Rectal smooth muscle tissue (tissue), 1 donor: ENCODE measurements around the gene MYO1B.

ENCODE experiments used
- H3K27ac ChIP-seq: one replicate; pipeline ENCODE4 v1.7.0; 2013; ENCODE audit warnings: low read depth, low read length, inconsistent platforms
- H3K27me3 ChIP-seq: one replicate; pipeline ENCODE4 v1.7.0; 2013; ENCODE audit warnings: low read length; ENCODE audit not compliant: control insufficient read depth, insufficient read depth
- H3K36me3 ChIP-seq: one replicate; pipeline ENCODE4 v1.7.0; 2013; ENCODE audit warnings: low read length; ENCODE audit not compliant: control insufficient read depth, insufficient read depth
- H3K4me1 ChIP-seq: one replicate; pipeline ENCODE4 v1.7.0; 2013; ENCODE audit warnings: low read length; ENCODE audit not compliant: control insufficient read depth, insufficient read depth
- H3K4me3 ChIP-seq: one replicate; pipeline ENCODE4 v1.7.0; 2013; ENCODE audit warnings: low read length
- H3K9ac ChIP-seq: one replicate; pipeline ENCODE4 v1.7.0; 2013; ENCODE audit warnings: low read length

The MYO1B gene

GRCh38 chr2:191322828-191323506 lies 77.8 kb downstream of the MYO1B start:
- no peak overlapping the region for H3K9ac ChIP-seq
- no peaks in the 10 kb centered on the region for H3K27me3 ChIP-seq
- no peaks in the 10 kb centered on the region for H3K36me3 ChIP-seq
- no peak overlapping the region for H3K27ac ChIP-seq
- no peaks in the 10 kb centered on the region for H3K4me1 ChIP-seq
- no peak overlapping the region for H3K4me3 ChIP-seq

GRCh38 chr2:191325651-191326365 lies 80.6 kb downstream of the MYO1B start:
- Histone ChIP-seq H3K36me3 (no peaks in the 10 kb centered on the region), H3K4me1 (no peaks in the 10 kb centered on the region), H3K4me3 (no peak overlapping the region), H3K27ac (no peak overlapping the region), H3K27me3 (no peaks in the 10 kb centered on the region), H3K9ac (no peak overlapping the region)

DNA sequence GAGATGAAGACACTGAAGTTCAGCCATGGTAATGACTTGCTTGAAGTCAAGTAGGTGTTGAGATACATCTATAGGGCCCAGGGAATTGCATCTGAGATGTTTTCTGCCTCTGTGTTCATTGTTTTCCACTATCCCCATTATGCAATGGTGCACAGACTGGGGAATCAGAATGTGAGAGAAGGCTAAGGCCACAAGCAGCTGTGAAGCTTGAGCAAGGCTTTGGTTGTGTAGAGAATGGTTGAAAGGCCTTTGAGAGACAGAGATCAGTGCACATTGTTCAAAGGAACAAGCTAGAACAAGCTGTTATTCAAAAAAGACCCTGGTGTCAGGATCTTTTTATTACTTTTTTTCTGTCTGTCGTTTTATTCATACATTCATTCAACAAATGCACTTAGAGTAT lies 82.3 kb downstream of the MYO1B start:
- Histone ChIP-seq H3K27ac (no peak overlapping the region), H3K4me1 (no peaks in the 10 kb centered on the region), H3K36me3 (no peaks in the 10 kb centered on the region), H3K4me3 (no peak overlapping the region), H3K9ac (no peak overlapping the region), H3K27me3 (no peaks in the 10 kb centered on the region)

- Histone ChIP-seq H3K4me1 (no peaks in the 10 kb centered on the region), H3K36me3 (no peaks in the 10 kb centered on the region), H3K4me3 (no peak overlapping the region), H3K27me3 (no peaks in the 10 kb centered on the region), H3K27ac (no peak overlapping the region), H3K9ac (no peak overlapping the region)
Measured at GRCh38 chr2:191328150-191328809, 83.1 kb downstream of the MYO1B start.

GRCh38 chr2:191329841-191330240 lies 84.6 kb downstream of the MYO1B start:
- H3K9ac ChIP-seq, result no peak overlapping the region
- no peak overlapping the region for H3K27ac ChIP-seq
- no peaks in the 10 kb centered on the region for H3K27me3 ChIP-seq
- no peaks in the 10 kb centered on the region for H3K4me1 ChIP-seq
- H3K4me3 ChIP-seq, result no peak overlapping the region
- H3K36me3 ChIP-seq, result no peaks in the 10 kb centered on the region

- Histone ChIP-seq H3K27ac (no peak overlapping the region), H3K36me3 (no peaks in the 10 kb centered on the region), H3K9ac (no peak overlapping the region), H3K27me3 (no peaks in the 10 kb centered on the region), H3K4me1 (no peaks in the 10 kb centered on the region), H3K4me3 (no peak overlapping the region)
Measured at GRCh38 chr2:191333911-191334357, 88.7 kb downstream of the MYO1B start.

- Histone ChIP-seq H3K4me3 (no peak overlapping the region), H3K36me3 (no peaks in the 10 kb centered on the region), H3K27me3 (no peaks in the 10 kb centered on the region), H3K4me1 (no peaks in the 10 kb centered on the region), H3K9ac (no peak overlapping the region), H3K27ac (no peak overlapping the region)
Measured at GRCh38 chr2:191335875-191336464, 90.8 kb downstream of the MYO1B start.

DNA sequence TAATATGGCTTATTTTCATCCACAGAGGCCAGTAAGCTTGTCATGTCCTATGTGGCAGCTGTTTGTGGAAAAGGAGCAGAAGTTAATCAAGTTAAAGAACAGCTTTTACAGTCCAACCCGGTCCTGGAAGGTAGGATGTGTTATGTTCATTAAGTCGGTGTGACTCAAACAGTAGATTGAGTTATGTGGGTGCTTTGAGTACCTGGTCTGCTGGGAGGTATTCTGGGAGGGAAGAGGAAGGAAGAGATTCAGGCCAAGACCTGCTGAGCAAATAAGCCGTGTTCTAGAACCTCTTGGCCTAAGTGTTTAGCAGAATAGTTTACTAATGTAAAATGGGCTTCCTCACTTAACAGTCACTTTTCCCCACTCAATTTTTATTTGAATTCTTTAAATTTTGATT lies 96.2 kb downstream of the MYO1B start:
- Histone ChIP-seq H3K27me3 (no peaks in the 10 kb centered on the region), H3K36me3 (no peaks in the 10 kb centered on the region), H3K27ac (no peak overlapping the region), H3K9ac (no peak overlapping the region), H3K4me3 (no peak overlapping the region), H3K4me1 (no peaks in the 10 kb centered on the region)

DNA sequence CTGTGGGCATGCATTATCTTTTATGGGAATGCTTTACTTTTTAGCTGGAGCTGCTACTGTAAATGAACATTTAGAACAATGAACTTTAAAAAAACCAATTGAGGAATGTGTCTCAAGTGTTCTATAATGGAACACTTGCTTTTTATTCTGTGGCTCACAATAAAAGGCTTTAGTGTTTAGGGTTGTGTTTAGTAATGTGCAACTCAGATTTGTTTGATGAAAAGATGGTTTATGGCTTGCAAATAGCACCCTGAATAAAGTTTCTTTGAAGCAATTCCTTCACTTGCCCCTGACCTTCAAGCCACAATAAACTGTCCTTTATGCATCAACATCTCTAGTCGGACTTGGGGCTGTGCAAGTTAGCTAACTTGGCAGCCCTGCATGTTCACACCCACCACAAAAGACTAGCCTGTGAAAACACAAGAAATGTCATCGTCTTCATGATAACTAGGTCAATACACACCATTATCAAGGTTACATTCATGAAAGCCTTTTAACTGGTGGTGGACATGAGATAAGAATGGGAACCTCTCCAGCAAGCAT lies 98.7 kb downstream of the MYO1B start:
- Histone ChIP-seq H3K27ac (no peak overlapping the region), H3K27me3 (no peaks in the 10 kb centered on the region), H3K4me1 (no peaks in the 10 kb centered on the region), H3K9ac (no peak overlapping the region), H3K36me3 (no peaks in the 10 kb centered on the region), H3K4me3 (no peak overlapping the region)

GRCh38 chr2:191345788-191346187 lies 100.6 kb downstream of the MYO1B start:
- Histone ChIP-seq H3K36me3 (no peaks in the 10 kb centered on the region), H3K4me3 (no peak overlapping the region), H3K27me3 (no peaks in the 10 kb centered on the region), H3K27ac (no peak overlapping the region), H3K9ac (no peak overlapping the region), H3K4me1 (no peaks in the 10 kb centered on the region)

DNA sequence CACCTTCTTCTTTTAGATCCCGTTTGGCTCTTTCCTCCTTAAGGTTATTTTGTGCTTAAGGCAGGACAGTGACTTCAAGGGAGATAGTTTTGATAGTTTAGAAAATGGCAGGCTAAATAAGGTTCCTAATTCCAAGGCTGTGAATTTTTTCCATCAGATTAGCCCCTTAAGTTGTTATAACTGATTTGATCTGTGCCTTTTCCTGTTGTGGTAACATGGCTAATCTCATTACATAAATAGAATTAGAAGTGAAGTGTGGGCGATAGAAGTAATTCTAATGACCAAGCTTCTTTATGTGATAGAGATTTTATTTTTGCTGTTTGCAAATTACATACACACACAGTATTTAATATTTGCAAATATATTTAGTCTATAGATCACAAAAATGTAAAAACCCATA lies 102.0 kb downstream of the MYO1B start:
- H3K27me3 ChIP-seq, result no peaks in the 10 kb centered on the region
- H3K4me1 ChIP-seq, result no peaks in the 10 kb centered on the region
- H3K9ac ChIP-seq, result no peak overlapping the region
- H3K4me3 ChIP-seq, result no peak overlapping the region
- H3K27ac ChIP-seq, result no peak overlapping the region
- H3K36me3 ChIP-seq, result no peaks in the 10 kb centered on the region

DNA sequence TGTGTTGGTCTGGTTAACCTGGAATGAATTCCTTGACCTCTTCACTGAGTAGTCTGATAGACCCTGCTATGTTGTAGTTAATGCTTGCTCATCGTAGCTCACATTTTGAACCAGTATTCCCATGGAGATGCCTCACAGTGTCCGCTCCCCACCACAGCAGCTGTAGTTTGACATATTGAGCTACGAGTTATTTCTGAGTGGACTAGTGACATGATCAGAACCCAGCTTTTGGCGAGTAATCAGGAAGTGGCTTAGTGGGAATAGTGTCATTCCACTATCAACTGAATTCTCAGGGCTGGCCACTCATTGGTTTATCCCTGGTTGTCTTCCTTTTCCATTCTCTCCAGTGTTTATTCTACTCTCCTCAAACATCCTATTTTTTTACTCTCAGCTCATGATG lies 102.7 kb downstream of the MYO1B start:
- Histone ChIP-seq H3K36me3 (no peaks in the 10 kb centered on the region), H3K27me3 (no peaks in the 10 kb centered on the region), H3K4me3 (no peak overlapping the region), H3K4me1 (no peaks in the 10 kb centered on the region), H3K27ac (no peak overlapping the region), H3K9ac (no peak overlapping the region)
